Fibroblast of lung (primary cell): ENCODE measurements around the gene BDP1.
"Not testable (repeated sequence)": the region's sequence is repeated elsewhere in the genome, so short reads cannot be mapped to it uniquely, and the experiment has no call there.

ENCODE experiments used
- CTCF ChIP-seq, 2 donors: IDR thresholded peaks in 1 of 2; conservative IDR thresholded peaks in 1 of 2; 1 replicate in 1 of 2; 2 replicates in 1 of 2; pipeline ENCODE4 v1.5.1; 2011 to 2012; ENCODE audit warnings: low read length in 2 of 2, control low read depth in 1 of 2, inconsistent platforms in 1 of 2, low read depth in 1 of 2, mild to moderate bottlenecking in 1 of 2
- EZH2 ChIP-seq: IDR thresholded peaks from 2 replicates; pipeline ENCODE4 v1.5.1; 2012; ENCODE audit warnings: low read length, control low read depth, mild to moderate bottlenecking; ENCODE audit errors: missing control alignments

GRCh38 chr5:71443891-71444290 is 11.6 kb upstream of the BDP1 start:
- TF ChIP-seq CTCF (conservative IDR thresholded peaks at IDR 0.05 in 1 of 2, IDR thresholded peaks at IDR 0.05 in 1 of 2; ENCODE audit: low read depth in 1 of 2, low read length in 2 of 2); EZH2: not testable (repeated sequence)
